IPS-18a (cell line): Measurements from ENCODE around the gene CCR4.
"Not testable (repeated sequence)": the region's sequence is repeated elsewhere in the genome, so short reads cannot be mapped to it uniquely, and the experiment has no call there.

Experiments used
- H3K27ac ChIP-seq: one replicate; pipeline ENCODE4 v1.5.1; 2013; ENCODE audit warnings: low read length
- H3K27me3 ChIP-seq: one replicate; pipeline ENCODE4 v1.6.1; 2013; ENCODE audit warnings: mild to moderate bottlenecking, low read length; ENCODE audit not compliant: control insufficient read depth, insufficient read depth
- H3K36me3 ChIP-seq: one replicate; pipeline ENCODE4 v1.6.1; 2013; ENCODE audit warnings: low read depth, low read length; ENCODE audit not compliant: control insufficient read depth
- H3K4me1 ChIP-seq: one replicate; pipeline ENCODE4 v1.6.1; 2013; ENCODE audit warnings: low read depth, low read length; ENCODE audit not compliant: control insufficient read depth
- H3K4me3 ChIP-seq: one replicate; pipeline ENCODE4 v1.5.1; 2013; ENCODE audit warnings: low read length
- H3K9ac ChIP-seq: one replicate; pipeline ENCODE4 v1.6.1; 2013; ENCODE audit warnings: mild to moderate bottlenecking, low read length, moderate library complexity
- H3K9me3 ChIP-seq: one replicate; pipeline ENCODE4 v1.6.1; 2013; ENCODE audit warnings: low read depth, low read length; ENCODE audit not compliant: control insufficient read depth

Gene CCR4

GRCh38 chr3:32956750-32957570 is 5.5 kb downstream of the CCR4 start:
- Histone ChIP-seq H3K9ac (no peak overlapping the region), H3K4me3 (no peak overlapping the region), H3K27me3 (no peaks in the 10 kb centered on the region), H3K27ac (no peak overlapping the region), H3K4me1 (no peaks in the 10 kb centered on the region), H3K9me3 (no peaks in the 10 kb centered on the region), H3K36me3 (no peaks in the 10 kb centered on the region)

GRCh38 chr3:32958509-32958908 is 7.1 kb downstream of the CCR4 start:
- Histone ChIP-seq H3K4me3 (no peak overlapping the region), H3K9ac (no peak overlapping the region), H3K9me3 (no peaks in the 10 kb centered on the region), H3K27ac (no peak overlapping the region), H3K36me3 (no peaks in the 10 kb centered on the region), H3K4me1 (no peaks in the 10 kb centered on the region), H3K27me3 (no peaks in the 10 kb centered on the region)

- Histone ChIP-seq H3K27ac (no peak overlapping the region), H3K36me3 (no peaks in the 10 kb centered on the region), H3K9ac (no peak overlapping the region), H3K9me3 (no peaks in the 10 kb centered on the region), H3K4me1 (no peaks in the 10 kb centered on the region), H3K27me3 (no peaks in the 10 kb centered on the region), H3K4me3 (no peak overlapping the region)
Observed at GRCh38 chr3:32959371-32959770, 7.9 kb downstream of the CCR4 start.

DNA sequence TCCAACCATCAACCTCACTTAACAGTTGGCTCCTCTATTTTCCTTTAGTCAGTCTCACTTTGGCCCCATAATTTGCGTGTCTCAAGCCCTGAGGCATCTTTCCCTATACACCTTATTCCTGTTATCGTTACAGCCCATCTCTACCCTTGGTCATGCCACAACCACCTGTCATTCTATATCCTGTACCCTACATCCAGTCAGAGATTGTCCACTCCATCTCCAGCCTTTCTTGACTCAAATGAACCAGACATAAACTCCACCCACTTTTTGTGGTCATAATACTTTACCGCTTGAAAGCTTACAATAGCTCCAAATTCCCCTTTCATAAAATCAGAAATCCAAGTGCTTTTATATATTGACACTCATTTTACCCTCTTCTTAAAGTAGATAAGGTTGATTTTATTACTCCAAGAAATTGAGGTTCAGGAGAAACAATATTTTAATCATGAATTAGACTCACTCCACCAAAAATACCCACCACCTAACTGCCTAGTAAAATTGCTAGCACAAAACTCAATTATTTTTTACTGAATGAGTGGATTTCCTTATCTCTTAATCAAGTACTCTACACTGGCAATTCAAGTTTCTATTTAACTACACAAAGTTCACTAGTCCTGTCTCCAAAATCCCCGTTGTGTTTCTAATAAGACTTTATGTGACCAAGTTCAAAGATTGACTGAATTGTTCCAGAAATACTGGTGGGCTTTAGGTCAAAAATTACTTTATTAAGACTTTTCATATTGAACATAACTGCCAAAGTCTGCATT is 9.1 kb downstream of the CCR4 start:
- Histone ChIP-seq H3K27ac (no peak overlapping the region), H3K27me3 (no peaks in the 10 kb centered on the region), H3K4me3 (no peak overlapping the region), H3K36me3 (no peaks in the 10 kb centered on the region), H3K9me3 (no peaks in the 10 kb centered on the region), H3K9ac (no peak overlapping the region), H3K4me1 (no peaks in the 10 kb centered on the region)

- no peak overlapping the region for H3K9ac ChIP-seq
- no peaks in the 10 kb centered on the region for H3K27me3 ChIP-seq
- no peak overlapping the region for H3K4me3 ChIP-seq
- peaks cover 4% of the 10 kb centered on the region for H3K9me3 ChIP-seq
- no peaks in the 10 kb centered on the region for H3K4me1 ChIP-seq
- H3K36me3 ChIP-seq, result no peaks in the 10 kb centered on the region
- H3K27ac ChIP-seq, result no peak overlapping the region
Observed at GRCh38 chr3:32961189-32961715, 9.8 kb downstream of the CCR4 start.

DNA sequence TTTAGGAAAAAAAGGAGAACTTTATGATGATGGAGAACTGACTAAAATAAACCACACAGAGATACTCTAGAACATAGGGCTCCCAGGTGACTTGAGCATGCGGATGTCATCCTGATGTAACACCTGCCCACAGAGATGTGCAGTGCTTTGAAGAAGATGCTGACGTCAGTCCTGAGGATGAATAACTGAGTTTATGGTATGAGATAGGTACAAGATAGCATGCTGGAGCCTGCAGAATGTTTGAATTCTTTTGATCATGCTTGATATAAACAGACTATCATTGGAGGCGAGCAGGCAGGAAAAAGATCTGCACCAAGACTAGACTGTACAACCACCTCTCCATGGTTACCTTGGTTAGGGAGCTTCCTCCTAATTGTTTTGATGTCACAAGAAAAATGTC is 12.4 kb downstream of the CCR4 start:
- peaks cover 11% of the 10 kb centered on the region for H3K9me3 ChIP-seq
- H3K4me1 ChIP-seq, result no peaks in the 10 kb centered on the region
- no peak overlapping the region for H3K9ac ChIP-seq
- no peaks in the 10 kb centered on the region for H3K36me3 ChIP-seq
- H3K27ac ChIP-seq, result no peak overlapping the region
- no peak overlapping the region for H3K4me3 ChIP-seq
- H3K27me3 ChIP-seq, result no peaks in the 10 kb centered on the region

GRCh38 chr3:32964781-32965180 is 13.3 kb downstream of the CCR4 start:
- not testable (repeated sequence) for H3K27ac ChIP-seq

DNA sequence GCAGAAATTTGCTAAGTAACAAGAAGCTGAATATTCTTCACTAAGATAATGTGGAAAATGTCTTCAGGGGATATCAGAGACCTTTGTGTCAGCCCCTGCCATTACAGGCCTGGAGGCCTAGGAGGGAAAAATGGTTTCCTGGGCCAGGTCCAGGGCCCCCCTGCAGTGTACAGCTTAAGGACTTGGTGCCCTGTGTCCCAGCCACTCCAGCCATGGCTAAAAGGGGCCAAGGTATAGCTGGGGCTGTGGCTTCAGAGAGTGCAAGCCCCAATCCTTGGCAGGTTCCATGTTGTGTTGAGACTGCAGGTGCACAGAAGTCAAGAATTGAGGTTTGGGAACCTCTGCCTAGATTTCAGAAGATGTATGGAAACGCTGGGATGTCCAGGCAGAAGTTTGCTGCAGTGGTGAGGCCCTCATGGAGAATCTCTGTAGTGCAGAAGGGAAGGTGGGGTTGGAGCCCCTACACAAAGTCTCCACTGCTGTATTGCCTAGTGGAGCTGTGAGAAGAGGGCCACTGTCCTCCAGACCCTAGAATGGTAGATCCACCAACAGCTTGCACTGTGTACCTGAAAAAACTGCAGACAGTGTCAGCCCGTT is 14.3 kb downstream of the CCR4 start:
- not testable (repeated sequence) for H3K36me3 ChIP-seq, H3K4me3 ChIP-seq, H3K9ac ChIP-seq, H3K27ac ChIP-seq, H3K4me1 ChIP-seq, H3K27me3 ChIP-seq
- H3K9me3 ChIP-seq, result peaks cover 11% of the 10 kb centered on the region

More at GRCh38 chr3:32964781-32965180, 13.3 kb downstream of the CCR4 start:
- H3K9ac ChIP-seq, H3K4me3 ChIP-seq, H3K36me3 ChIP-seq, H3K27me3 ChIP-seq, H3K4me1 ChIP-seq: not testable (repeated sequence)
- peaks cover 11% of the 10 kb centered on the region for H3K9me3 ChIP-seq

DNA sequence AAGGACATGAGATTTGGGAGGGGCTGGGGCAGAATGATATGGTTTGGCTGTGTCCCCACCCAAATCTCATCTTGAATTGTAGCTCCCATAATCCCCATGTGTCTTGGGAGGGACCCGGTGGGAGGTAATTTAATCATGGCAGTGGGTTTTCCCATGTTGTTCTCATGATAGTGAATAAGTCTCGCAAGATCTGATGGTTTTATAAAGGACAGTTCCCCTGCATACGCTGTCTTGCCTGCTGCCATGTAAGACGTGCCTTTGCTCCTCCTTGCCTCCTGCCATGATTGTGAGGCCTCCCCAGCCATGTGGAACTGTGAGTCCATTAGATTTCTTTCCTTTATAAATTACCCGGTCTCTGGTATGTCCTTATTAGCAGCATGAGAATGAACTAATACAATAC is 15.2 kb downstream of the CCR4 start:
- H3K36me3 ChIP-seq, H3K4me1 ChIP-seq, H3K27me3 ChIP-seq, H3K9ac ChIP-seq, H3K4me3 ChIP-seq, H3K27ac ChIP-seq: not testable (repeated sequence)
- H3K9me3 ChIP-seq, result peaks cover 11% of the 10 kb centered on the region

GRCh38 chr3:32968166-32968919 is 16.9 kb downstream of the CCR4 start:
- Histone ChIP-seq H3K36me3 (no peaks in the 10 kb centered on the region), H3K9ac (no peak overlapping the region), H3K4me1 (no peaks in the 10 kb centered on the region), H3K27ac (no peak overlapping the region), H3K4me3 (no peak overlapping the region), H3K27me3 (no peaks in the 10 kb centered on the region), H3K9me3 (peaks cover 11% of the 10 kb centered on the region)

DNA sequence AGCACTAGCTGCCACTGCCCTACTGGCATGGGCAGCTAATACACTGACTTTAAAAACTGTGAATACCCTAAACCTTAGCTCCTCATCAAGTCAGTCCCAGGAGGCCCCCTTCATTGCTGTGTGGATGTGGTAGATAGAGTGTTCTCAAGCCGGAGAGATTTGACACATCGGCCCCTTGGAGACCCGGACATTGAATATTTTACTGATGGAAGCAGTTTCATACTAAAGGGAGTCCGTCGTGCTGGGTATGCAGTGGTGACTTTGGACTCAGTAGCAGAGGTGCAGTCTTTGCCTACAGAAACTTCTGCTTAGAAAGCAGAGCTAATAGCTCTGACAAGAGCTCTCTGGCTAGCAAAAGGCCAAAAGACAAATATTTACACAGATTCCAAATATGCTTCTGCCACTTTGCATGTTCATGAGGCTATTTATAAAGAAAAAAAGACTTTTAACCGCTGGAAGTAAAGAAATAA is 17.5 kb downstream of the CCR4 start:
- no peaks in the 10 kb centered on the region for H3K27me3 ChIP-seq
- no peak overlapping the region for H3K27ac ChIP-seq
- no peak overlapping the region for H3K9ac ChIP-seq
- H3K4me1 ChIP-seq, result no peaks in the 10 kb centered on the region
- H3K9me3 ChIP-seq, result peaks cover 11% of the 10 kb centered on the region
- no peaks in the 10 kb centered on the region for H3K36me3 ChIP-seq
- H3K4me3 ChIP-seq, result no peak overlapping the region
